ENCODE measurements around the gene MANBA.

Gene MANBA

GRCh38 chr4:102667001-102667400, 93.8 kb downstream of the MANBA start:
- no peak for DNase-seq

GRCh38 chr4:102665527-102665926, 95.2 kb downstream of the MANBA start:
- no peak for DNase-seq

- no peak for DNase-seq
These were observed 97.7 kb downstream of the MANBA start for GRCh38 chr4:102663073-102663472.

GRCh38 chr4:102657206-102657605, 103.6 kb downstream of the MANBA start:
- no peak for DNase-seq

- no peak for DNase-seq
These were observed 113.7 kb downstream of the MANBA start for GRCh38 chr4:102647117-102647516.

- no peak for DNase-seq
These were observed 118.0 kb downstream of the MANBA start for GRCh38 chr4:102642631-102643298.

GRCh38 chr4:102641793-102642192, 119.0 kb downstream of the MANBA start:
- no peak for DNase-seq

- no peak for DNase-seq
These were observed 120.1 kb downstream of the MANBA start for GRCh38 chr4:102640669-102641068.

GRCh38 chr4:102639598-102639997, 121.2 kb downstream of the MANBA start:
- DNase-seq = no peak

- DNase-seq = no peak
These were observed 122.1 kb downstream of the MANBA start for GRCh38 chr4:102638621-102639020.

GRCh38 chr4:102637391-102637790, 123.4 kb downstream of the MANBA start:
- DNase-seq = no peak

- no peak for DNase-seq
These were observed 127.7 kb downstream of the MANBA start for GRCh38 chr4:102633100-102633499.

- no peak for DNase-seq
These were observed 128.3 kb downstream of the MANBA start for GRCh38 chr4:102632241-102633065.

GRCh38 chr4:102631616-102632015, 129.2 kb downstream of the MANBA start:
- DNase-seq = no peak

- peak in 1 of 2 experiments; percentile 50 for DNase-seq
These were observed 131.1 kb downstream of the MANBA start for GRCh38 chr4:102629673-102630072.

- DNase-seq = no peak
These were observed 132.8 kb downstream of the MANBA start for GRCh38 chr4:102627831-102628523.

GRCh38 chr4:102625232-102625930, 135.4 kb downstream of the MANBA start:
- DNase-seq = peak; percentile 63 to 70

- DNase-seq = no peak
These were observed 136.3 kb downstream of the MANBA start for GRCh38 chr4:102624505-102624904.

- DNase-seq = no peak
These were observed 137.1 kb downstream of the MANBA start for GRCh38 chr4:102623622-102624021.

- DNase-seq = no peak
These were observed 139.9 kb downstream of the MANBA start for GRCh38 chr4:102620697-102621497.

- peak in 1 of 2 experiments; percentile 42 for DNase-seq
These were observed 140.8 kb downstream of the MANBA start for GRCh38 chr4:102619776-102620631.
